ENCODE measurements around the gene APOL2.
"Not testable (repeated sequence)": the region's sequence is repeated elsewhere in the genome, so short reads cannot be mapped to it uniquely, and the experiment has no call there.

Gene APOL2

DNA sequence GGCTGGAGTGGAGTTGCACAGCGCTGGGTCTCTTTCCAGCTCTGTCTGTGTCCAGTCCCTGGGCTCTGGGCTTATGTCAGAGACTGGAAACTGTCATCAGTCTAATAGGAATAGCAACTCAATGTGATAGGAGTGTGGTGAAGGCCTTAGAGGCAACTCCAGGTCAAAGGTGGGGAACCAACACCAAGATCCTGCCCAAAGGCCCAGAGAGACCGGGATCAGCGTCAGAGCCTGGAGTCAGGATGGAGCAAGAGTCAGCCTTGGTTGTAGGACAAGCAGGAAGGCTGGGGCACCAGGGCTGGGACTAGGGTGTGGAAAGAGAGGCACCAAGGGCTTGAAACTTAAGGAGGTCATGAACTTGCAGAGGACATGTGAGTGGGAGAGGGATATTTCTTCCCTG, 23.0 kb upstream of the APOL2 start:
- DNase-seq: not testable (repeated sequence)

DNA sequence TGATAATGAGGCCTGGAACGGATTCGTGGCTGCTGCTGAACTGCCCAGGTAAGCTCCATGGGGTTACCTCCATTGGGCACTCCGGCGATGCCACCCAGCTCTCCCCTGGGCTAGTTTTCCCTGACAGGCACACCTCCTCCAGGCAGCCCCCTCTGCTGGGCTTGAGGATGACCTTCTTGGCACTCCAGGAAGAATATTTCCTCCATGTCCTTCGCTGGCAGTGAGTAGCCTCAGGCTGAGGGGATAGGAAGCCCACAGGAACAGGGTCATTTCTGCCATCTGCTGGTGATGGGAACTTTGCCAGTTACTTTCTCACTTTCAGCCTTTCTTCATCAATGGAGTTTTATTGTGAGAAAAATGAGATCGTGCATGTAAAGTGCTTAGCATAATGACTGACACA, 22.3 kb upstream of the APOL2 start:
- DNase-seq: not testable (repeated sequence)

DNA sequence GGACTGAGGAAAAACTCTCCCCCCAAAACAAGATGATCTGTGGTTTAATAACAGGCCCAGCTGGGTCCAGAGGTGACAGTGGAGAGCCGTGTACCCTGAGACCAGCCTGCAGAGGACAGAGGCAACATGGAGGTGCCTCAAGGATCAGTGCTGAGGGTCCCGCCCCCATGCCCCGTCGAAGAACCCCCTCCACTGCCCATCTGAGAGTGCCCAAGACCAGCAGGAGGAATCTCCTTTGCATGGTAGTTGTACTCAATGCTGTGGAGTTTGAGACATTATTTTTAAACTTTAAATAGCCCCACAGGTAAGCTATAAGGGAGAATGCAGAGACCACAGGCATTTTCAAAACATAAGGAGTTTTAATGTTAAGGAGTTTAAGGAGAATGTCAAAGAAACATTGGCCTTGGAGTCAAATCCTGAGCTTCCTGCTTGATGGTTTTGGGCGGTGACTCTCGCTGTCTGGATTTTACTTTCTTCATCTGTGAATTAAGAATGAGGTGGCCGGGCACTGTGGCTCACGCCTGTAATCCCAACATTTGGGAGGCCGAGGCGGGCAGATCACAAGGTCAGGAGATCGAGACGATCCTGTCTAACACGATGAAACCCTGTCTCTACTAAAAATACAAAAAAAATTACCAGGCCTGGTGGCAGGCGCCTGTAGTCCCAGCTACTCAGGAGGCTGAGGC, 20.4 kb upstream of the APOL2 start:
- no peak for DNase-seq

DNA sequence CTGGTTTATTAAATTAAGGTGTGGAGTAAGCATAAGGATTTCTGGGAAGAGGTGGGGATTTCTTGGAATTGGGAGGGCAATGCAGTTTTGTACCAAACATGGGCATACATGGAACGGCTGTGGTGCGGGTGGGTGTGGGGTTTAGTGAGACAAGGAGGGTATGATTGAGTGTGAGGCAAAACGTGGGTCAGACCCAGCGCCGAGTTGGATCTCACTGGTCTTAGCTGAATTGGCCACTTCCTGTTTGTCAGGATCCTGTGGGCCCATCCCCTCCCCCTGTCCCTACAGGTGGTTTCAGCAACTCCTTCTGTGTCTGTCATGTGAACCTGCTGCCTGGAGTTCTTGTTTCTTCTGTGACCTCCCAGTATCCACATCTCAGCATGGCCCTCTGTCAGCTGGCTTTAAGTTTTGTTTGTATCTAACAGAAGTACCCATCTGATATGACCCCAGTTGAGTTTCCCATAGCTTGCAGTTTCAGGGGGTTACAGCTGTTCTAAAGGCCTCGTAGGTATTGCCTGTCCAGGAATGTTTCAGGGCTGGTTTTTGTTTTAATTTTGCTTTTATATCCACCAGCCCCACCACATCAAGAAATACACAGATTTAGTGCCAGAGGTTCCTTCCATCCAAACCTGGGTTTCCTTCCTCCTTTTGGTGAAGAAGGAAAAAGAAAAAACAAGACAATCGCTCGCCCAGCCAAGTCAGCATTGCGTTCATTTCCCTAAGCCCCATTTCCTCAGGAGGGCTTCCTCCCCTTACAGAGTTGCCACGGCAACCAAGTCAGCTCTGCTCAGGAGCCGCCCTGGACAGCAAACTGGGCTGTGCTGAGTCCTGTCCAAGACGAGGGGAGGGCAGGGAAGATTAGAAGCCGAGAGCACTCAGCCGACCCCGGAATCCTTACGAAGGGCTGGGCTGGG, 19.6 kb upstream of the APOL2 start:
- no peak for DNase-seq

DNA sequence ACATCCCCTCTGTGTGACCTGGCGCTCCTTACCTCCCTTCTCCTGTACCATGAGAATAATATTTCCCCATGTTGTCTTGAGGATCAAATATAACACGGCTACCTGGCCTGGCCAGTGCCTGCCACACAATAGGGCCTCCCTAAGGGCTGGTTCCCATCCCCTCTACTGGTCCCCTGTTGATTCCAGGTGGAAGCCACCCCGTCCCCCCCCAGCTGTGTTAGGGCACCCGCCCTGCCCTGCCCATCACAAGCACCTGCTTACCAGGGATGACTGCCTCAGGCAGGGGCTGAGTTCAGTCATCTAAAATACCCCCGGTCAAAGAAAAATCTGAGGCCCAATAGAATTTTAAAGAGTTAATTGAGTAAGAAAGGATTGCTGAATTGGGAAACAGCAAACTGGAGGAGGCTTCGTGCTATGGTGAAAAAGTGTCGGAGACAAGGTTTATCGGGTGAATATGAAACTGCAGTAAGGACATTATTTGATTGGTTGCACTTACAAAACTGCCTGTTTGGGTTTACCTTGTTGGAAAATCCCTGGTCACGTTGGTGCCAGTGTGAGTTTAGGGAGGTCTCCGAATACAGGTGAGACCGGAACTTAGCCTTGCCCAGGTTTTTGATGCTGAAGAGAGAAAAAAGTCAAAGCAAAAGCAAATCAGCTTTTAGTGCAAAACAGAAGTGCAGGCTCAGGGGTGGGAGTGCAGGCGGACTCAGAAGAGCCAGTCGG, 18.8 kb upstream of the APOL2 start:
- DNase-seq: no peak

DNA sequence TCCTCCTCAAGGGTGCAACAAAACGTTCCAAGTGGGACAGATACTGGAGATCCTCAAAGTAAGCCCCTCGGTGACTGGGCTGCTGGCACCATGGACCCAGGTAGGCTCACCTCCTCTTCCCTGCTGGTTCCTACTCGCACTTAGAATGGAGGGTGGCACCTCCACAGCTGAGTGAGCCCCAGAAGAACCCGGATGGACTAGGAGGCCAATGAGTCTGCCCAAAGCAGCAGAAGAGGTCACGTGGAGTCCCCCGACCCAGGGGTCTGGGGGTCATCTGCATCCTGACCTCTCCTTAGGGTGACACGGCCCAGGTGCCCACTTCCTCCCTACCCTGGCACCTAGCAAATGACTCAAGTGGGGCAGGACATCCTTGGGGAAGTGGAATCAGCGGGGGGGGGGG, 18.0 kb upstream of the APOL2 start:
- no peak for DNase-seq

DNA sequence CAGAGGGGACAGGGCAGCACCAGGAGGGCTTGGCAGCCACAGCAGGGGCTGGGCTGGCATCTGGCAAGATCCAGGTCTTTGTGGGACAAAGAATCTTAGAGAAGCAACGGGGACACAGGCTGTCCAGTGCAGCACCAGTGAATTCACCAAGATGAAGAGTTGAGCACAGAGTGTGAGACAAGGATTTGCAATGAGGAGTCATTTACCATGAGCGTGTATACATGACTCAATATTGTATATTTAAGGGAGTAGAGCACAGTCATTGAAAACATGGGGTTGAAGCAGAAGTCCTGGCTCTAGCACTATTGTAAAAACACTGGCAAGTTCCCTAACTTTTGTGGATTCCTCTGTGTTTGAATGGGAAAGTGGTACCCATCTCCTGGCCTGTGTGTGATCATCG, 17.2 kb upstream of the APOL2 start:
- DNase-seq: no peak

DNA sequence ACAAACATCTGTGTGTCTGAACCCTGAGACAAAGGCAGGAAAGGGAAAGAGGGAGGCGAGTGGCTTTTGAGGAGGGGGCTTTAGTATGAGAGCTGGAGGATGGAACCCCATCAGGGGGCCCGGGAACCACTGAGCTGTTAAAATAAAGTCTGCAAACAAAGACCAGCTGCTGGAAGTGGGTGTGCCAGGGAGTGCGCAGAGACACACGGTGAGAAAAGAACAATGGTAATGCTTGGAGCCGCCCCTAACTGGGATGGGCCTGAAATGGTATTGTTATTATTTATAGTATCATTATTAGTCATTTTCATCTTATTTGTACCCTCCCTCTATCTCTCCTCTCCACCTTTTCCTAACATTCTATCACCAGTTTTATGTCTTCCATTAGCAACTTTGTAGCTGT, 16.2 kb upstream of the APOL2 start:
- DNase-seq: not testable (repeated sequence)

DNA sequence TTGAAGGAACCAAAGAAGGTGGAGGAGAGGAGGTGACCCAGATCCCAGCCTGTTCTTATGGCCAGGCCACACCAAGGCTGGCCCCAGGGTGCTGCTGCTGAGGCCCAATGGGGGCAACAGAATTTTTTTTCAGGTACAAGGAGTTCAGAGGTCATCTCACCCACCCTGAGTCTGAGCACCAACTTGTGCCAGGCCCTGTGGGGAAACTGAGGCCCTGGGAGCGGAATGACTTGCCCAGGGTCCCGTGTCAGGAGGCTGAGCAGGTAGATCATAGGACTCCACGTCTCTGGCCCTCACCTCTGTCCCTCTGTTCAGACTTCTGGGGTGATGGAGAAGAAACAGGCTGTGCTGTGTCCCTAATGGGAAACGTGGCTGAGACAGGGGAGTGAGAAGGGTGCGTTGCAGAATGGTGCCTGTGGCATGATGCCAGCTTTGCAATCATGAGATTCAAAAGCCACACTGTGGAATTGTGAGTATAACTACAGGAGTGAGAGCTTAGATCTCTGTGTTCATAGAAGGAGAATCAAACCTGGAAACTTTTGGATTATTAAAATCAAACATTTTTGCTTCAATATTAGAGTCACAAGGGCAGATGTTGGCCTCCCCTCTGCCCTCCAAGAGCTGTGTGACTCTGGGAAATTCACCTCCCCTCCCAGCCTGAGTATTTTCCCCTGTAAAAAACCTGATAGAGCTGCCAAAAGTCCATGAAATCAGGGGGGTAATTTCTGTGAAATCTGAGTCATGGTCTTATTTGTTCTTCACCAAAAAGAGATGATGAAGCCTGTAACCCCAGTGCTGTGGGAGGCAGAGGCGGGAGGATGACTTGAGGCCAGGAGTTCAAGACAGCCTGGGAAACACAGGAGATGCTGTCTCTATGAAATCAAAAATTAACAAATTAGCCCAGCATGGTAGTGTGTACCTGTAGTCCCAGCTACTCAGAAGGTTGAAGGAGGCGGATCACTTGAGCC, 14.5 kb upstream of the APOL2 start:
- no peak for DNase-seq

DNA sequence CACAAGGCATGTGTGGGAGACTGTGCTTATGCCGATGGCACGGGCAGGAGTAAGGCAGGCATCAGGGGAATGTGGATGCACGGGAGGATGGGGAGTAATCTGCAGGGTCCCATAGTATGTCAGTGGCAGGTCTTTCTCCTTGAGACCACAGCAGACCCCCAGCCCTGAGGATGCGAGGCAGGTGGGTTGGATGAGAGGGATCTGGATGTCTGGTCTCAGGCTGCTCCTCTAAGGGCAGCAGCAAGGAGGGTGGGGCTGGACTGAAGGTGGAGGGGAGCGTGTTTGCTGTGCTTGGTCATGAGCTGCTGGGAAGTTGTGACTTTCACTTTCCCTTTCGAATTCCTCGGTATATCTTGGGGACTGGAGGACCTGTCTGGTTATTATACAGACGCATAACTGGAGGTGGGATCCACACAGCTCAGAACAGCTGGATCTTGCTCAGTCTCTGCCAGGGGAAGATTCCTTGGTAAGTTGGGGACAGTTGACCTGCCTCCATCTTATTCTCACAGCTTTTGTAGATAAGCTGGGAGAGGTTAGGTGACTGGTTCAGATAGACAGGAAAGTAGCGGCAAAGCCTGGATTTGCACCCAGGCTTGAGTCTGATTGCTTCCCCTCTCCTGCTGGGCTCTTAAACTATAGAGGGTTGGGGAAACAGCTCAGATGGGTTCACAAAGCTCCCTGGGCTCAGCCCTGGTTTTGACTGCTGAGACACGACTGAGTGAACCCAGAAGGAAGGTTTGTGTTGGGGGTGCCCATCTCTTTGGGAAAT, 13.6 kb upstream of the APOL2 start, which contains the start of gene APOL1:
Gene APOL1 (plus strand): TSS at position 380 of the 769 bp plus-strand sequence. CDS start 1,823 bp downstream, outside the sequence.
- peak; percentile 49 for DNase-seq

DNA sequence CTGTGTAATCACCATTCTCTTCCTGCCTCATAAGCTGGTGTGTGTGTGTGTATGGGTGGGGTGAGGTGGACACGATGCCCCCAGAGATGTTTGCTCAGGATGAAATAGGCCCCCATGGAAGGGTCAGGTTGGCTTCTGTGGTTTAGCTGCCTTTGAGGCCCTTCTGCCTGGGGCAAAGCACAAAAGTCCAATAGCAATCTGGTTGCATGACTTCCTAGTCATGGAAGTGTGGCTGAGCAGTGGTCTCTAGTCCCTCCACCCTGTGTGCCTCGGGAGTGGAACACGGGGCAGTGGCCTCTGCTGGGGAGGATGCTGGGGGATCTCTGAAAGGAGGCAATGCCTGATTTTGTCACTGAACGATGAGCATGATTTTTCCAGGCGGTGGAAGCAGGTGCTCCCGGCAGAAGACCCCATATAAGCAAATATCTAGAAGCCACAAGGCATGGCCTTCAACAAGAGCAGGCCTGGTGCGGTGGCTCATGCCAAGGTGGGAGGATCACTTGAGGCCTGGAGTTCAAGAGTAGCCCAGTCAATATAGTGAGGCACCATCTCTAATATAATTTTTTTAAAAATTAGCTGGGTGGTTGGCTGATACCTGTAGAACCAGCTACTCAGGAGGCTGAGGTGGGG, 12.8 kb upstream of the APOL2 start:
- not testable (repeated sequence) for DNase-seq

DNA sequence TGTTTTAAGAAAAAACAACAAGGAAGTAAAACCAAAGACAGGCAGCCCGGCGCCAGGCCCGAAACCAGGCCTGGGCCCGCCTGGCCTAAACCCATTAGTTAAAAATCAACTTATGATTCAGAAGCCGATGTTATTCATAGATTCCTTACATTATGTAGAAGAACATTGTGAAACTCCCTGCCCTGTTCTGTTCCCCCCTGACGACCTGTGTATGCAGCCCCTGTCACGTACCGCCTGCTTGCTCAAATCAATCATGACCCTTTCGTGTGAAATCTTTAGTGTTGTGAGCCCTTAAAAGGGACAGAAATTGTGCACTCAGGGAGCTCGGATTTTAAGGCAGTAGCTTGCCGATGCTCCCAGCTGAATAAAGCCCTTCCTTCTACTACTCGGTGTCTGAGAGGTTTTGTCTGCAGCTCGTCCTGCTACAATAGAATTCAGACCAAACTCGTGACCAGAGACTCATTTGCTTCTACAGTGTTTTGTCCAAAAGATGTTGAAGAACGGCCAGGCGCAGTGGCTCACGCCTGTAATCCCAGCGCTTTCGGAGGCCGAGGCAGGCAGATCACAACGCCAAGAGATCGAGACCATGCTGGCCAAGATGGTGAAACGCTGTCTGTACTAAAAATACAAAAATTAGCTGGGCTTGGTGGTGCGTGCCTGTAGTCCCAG, 11.1 kb upstream of the APOL2 start:
- not testable (repeated sequence) for DNase-seq

DNA sequence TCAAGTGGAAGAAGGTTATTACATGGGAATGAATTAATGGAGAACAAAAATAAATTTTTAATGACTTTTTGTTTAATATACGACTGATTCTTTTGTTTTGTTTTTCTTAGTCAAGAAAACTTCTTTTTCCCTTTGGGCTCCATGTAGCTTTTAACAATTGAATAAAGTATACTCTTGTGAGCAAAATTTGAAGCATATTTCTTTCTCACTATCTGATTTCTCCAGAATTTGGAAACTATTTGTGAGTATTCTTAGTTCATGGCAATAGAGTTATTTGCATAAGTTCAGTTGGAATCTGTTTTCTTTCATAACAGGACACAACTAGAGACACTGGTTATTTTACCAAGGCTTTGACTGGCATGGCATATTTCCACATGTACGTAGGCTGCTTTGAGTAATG, 9.8 kb upstream of the APOL2 start:
- no peak for DNase-seq

DNA sequence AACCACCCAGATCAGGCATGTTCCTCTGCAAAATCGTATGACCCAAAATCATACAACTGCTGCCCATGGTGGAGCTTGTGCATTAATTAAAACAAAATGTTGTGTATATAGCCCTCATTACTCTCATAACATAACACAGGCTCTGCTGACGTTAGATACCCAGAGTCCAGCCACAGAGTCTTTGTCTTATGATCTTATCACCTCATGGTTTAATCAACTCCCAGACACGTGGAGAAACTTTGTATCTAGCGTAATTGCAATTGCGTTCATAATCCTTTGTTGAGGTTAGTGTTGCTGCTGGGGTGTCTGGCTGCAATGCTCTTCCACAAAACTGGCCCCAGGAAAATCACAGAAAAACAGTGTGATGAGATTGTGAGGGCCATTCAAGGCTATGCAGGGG, 8.6 kb upstream of the APOL2 start:
- no peak for DNase-seq

DNA sequence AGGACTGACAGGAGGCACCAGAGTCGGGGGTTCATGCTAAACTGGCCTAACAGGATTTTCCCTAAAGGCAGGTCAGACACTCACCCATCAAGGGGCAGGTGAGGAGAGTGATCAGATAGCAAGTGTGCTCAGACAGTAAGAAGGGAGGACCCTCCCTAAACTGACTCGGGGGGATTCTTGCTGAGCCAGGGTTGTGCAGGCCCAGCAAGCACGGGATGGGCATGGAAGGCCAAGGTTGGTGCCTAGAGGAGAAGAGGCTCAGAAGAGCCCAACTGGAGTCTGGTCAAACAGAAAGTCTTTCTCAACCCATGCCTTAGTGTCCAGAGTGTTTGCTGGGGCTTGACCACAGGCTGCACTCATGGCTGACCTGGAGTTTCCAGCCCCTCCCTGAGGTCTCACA, 7.4 kb upstream of the APOL2 start:
- DNase-seq: no peak

DNA sequence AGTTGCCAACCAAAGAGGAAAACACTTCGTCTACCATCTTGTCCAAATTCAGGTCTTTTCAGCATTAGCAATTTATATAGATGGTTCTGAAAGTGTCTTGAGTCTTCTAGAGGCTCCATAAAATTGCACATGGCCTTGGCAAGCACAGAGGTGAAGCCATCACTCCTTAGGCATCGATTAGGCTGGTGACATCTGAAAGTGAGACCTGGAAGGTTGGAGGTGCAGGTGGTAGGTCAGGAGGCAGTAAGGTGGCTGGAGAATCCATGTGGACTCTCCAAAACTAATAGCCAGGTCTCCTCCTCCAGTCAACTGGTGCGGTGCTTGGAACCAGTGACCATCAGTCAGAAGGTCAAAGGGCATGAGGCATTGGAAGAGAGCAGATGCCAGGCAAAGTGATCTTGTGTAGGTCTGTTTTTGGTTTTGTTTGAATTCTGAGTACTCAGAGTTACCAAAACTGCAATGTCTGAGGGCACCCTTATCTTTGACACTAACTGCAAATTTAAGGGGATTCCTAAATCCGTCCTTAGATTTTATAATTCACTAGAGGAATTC, 6.6 kb upstream of the APOL2 start:
- DNase-seq: no peak

DNA sequence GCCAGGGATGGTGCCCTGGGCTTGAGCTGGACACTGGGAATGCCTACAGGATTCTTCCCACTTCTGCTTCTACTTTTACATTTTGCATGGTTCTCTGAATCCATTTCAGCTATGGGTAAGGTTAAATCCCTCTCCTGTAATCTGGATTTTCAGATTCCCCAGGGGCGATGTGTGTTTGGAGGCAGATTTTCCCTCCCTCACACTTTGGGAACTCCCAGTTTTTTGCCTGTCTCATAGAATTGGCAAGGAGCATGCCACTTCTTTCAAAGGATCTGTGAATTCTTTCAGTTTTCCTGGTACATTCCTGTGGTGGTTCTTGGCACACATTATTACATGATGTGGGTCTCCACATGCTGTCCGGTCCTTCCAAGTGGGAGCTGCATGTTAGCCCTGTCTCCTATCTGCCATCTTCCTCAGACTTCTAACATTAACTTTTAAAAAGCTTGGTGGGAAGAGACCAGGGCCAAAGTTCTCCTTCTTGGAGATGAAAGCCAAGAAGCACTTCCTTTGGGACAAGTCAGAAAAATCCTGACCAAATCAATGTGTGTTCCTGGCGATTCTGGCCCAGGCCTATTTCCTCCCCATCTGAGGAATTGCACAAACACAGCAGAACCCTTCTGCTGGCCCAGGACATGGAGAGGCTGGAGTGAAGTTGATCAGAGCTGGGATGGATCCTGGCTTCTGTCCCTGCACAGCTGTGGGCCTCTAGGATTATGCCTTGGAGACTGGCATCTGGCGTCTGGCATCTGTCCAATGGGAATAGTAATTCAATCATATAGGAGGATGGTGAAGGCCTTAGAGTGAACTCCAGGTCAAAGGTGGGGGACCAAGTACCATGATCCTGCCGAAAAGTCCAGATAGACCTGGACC, 5.4 kb upstream of the APOL2 start:
- no peak for DNase-seq

DNA sequence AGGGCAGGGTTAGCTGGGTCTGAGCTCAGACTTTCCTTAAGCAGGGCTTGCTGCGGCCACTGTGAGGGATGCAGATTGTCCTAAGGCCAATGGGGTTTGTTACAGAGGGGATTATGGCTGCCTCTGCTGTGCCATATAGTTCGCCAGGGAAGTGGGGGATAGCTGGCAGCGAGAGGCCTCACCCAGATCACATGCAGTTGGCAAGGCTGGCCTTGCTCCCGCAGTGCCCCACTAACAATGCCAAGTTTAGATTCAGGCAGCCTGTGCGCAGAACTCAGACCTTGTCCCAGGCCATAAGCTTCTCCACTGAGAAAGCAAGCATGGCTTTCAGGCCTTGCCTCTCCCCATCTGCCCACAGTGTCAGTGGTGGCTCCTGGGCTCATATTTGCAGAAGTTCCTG, 4.7 kb upstream of the APOL2 start:
- no peak for DNase-seq

DNA sequence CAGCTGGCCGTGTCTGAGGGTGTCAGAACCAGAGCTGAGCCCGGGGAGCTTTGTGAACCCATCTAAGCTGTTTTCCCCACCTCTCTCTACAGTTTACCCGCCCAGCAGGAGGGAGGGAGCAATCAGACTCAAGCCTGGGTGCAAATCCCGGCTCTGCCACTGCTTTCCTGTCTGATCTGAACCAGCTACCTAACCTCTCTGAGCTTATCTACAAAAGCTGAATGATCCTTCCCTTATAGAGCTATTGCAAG, 252 bp downstream of the APOL2 start:
- no peak for DNase-seq

Measured in CD4-positive, alpha-beta T cell treated with Interferon gamma for 1 hour (primary cell).